Measurements from ENCODE around the gene NTRK3.

The NTRK3 gene

GRCh38 chr15:87901926-87902690 lies 354.4 kb downstream of the NTRK3 start:
- no peak for DNase-seq (ENCODE audit: low read depth in 3 of 3, low spot score in 1 of 3)

- no peak for DNase-seq (ENCODE audit: low read depth in 3 of 3, low spot score in 1 of 3)
These were observed 355.5 kb downstream of the NTRK3 start for GRCh38 chr15:87901008-87901407.

- no peak for DNase-seq (ENCODE audit: low read depth in 3 of 3, low spot score in 1 of 3)
These were observed 359.6 kb downstream of the NTRK3 start for GRCh38 chr15:87896936-87897335.

- no peak for DNase-seq (ENCODE audit: low read depth in 3 of 3, low spot score in 1 of 3)
These were observed 369.4 kb downstream of the NTRK3 start for GRCh38 chr15:87887177-87887576.

- no peak for DNase-seq (ENCODE audit: low read depth in 3 of 3, low spot score in 1 of 3)
These were observed 375.5 kb downstream of the NTRK3 start for GRCh38 chr15:87881026-87881425.

- DNase-seq (ENCODE audit: low read depth in 3 of 3, low spot score in 1 of 3): no peak
These were observed 378.6 kb downstream of the NTRK3 start for GRCh38 chr15:87877822-87878542.

- no peak for DNase-seq (ENCODE audit: low read depth in 3 of 3, low spot score in 1 of 3)
These were observed 379.3 kb downstream of the NTRK3 start for GRCh38 chr15:87877114-87877810.

- no peak for DNase-seq (ENCODE audit: low read depth in 3 of 3, low spot score in 1 of 3)
These were observed 381.4 kb downstream of the NTRK3 start for GRCh38 chr15:87874896-87875711.

GRCh38 chr15:87873516-87873915 lies 383.0 kb downstream of the NTRK3 start:
- no peak for DNase-seq (ENCODE audit: low read depth in 3 of 3, low spot score in 1 of 3)

- no peak for DNase-seq (ENCODE audit: low read depth in 3 of 3, low spot score in 1 of 3)
These were observed 384.7 kb downstream of the NTRK3 start for GRCh38 chr15:87871731-87872320.

- DNase-seq (ENCODE audit: low read depth in 3 of 3, low spot score in 1 of 3): no peak
These were observed 385.3 kb downstream of the NTRK3 start for GRCh38 chr15:87871258-87871681.

GRCh38 chr15:87866961-87867360 lies 389.6 kb downstream of the NTRK3 start:
- no peak for DNase-seq (ENCODE audit: low read depth in 3 of 3, low spot score in 1 of 3)

- DNase-seq (ENCODE audit: low read depth in 3 of 3, low spot score in 1 of 3): no peak
These were observed 393.4 kb downstream of the NTRK3 start for GRCh38 chr15:87863152-87863551.

- no peak for DNase-seq (ENCODE audit: low read depth in 3 of 3, low spot score in 1 of 3)
These were observed 395.8 kb downstream of the NTRK3 start for GRCh38 chr15:87860743-87861142.

GRCh38 chr15:87858651-87859050 lies 397.9 kb downstream of the NTRK3 start:
- no peak for DNase-seq (ENCODE audit: low read depth in 3 of 3, low spot score in 1 of 3)

GRCh38 chr15:87851497-87851896 lies 405.0 kb downstream of the NTRK3 start:
- no peak for DNase-seq (ENCODE audit: low read depth in 3 of 3, low spot score in 1 of 3)

GRCh38 chr15:87850916-87851315 lies 405.6 kb downstream of the NTRK3 start:
- DNase-seq (ENCODE audit: low read depth in 3 of 3, low spot score in 1 of 3): no peak

- no peak for DNase-seq (ENCODE audit: low read depth in 3 of 3, low spot score in 1 of 3)
These were observed 407.4 kb downstream of the NTRK3 start for GRCh38 chr15:87849181-87849580.

GRCh38 chr15:87848012-87848411 lies 408.5 kb downstream of the NTRK3 start:
- no peak for DNase-seq (ENCODE audit: low read depth in 3 of 3, low spot score in 1 of 3)

- no peak for DNase-seq (ENCODE audit: low read depth in 3 of 3, low spot score in 1 of 3)
These were observed 409.8 kb downstream of the NTRK3 start for GRCh38 chr15:87846746-87847145.

GRCh38 chr15:87843312-87843711 lies 413.2 kb downstream of the NTRK3 start:
- DNase-seq (ENCODE audit: low read depth in 3 of 3, low spot score in 1 of 3): no peak
